ENCODE measurements around the gene CATSPER2.
A peak's percentile ranks its signal among the peaks of the same experiment; 100 is the strongest.
"Not testable (repeated sequence)": the region's sequence is repeated elsewhere in the genome, so short reads cannot be mapped to it uniquely, and the experiment has no call there.

Gene CATSPER2

DNA sequence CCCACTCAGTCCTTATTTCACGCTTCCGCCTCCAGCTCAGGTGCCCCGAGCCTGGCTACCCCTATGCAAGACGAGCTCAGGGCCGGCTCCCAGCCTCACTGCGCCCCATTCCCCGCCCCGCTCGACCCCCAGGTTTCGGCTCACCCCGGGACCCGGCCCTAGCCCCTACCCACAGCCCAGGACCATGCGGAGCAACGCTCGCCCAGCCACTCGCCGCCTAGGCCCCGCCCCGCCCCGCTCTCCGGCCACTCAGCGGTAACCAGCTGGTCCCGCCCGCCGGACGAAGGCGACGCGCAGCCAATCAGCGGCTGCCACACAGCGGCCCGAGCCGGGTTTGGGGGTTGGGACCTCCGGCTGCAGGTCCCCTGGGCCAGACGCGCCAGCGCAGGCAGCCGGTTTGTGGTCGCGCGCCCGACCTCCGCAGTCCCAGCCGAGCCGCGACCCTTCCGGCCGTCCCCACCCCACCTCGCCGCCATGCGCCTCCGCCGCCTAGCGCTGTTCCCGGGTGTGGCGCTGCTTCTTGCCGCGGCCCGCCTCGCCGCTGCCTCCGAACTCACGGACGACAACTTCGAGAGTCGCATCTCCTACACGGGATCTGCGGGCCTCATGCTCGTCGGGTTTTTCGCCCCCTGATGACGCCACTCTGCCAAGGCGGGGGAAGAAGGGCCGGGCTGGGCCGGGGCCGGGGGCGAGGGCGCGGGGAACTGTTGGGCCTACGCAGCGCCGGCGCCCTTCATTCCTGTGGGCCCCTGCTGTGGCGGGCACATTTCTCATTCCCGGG lies at the start of gene CATSPER2:
TSS of gene CATSPER2 (minus strand) at position 196 of the 781 bp plus-strand sequence. CDS start 783 bp downstream, outside the sequence.
- no peak for DNase-seq

DNA sequence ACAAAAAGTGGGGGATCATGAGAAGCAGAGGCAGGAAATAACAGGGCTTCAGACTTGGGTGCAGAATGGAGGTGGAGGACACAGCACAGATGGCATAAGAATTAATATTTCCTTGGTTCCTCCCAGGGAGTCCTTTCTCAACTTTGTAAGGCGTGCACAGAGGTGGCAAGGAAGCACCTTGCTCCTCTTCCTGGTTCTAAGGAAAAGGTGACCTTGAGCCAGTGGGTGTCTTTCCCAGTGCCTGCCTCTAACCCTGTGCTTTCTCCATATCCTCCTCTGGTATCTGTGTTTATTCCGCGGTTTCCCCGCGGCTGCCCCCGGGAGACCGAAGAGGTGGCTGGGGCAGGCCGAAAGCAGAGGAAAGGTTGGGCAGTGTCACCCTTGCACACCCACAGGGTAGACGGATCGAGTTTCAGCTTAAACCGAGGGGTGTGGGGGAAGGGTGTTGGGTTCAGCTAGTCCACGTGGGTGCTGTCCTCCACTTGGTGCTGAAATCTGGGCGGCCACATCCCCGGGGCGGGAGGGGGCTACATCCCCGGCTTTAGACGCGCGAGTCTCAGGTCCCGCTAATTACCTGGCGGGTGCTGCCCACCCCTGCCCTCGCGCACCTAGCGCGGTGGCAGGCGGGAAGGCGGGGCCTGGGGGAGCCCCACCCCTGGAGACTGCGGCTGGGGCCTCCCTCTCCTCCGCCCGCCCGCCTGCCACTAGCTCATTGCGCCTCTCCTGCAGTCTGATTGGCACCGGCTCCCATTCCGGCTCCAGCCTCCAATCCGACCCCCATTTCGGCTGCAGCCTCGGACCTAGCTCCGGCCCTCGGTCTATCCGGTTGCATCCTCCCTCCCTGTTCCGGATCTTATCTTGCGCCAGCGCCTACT lies 44.7 kb upstream of the CATSPER2 start, which contains the start of gene CKMT1A:
TSS of gene CKMT1A (plus strand) at position 712 of the 875 bp plus-strand sequence. CDS start 192 bp downstream, outside the sequence.
- not testable (repeated sequence) for DNase-seq

DNA sequence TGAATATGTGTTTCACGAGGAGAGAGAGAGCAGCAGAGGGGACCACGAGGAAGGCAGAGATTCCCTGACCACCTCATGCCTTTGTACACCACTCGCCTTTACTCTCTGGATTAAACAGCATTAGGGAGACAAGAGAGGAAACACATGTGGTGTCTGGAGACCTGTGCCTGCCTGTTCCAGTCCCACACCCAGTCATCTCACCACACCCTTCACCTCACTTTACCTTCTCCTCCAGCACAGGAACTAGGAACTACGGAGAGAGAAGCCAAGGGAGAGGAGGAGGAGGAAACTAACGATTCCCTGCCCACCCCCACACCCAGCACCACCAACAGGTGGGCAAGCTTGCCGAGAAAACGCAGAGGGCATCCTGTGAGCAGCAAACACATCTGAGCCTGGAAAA lies 44.0 kb upstream of the CATSPER2 start:
- DNase-seq: not testable (repeated sequence)

DNA sequence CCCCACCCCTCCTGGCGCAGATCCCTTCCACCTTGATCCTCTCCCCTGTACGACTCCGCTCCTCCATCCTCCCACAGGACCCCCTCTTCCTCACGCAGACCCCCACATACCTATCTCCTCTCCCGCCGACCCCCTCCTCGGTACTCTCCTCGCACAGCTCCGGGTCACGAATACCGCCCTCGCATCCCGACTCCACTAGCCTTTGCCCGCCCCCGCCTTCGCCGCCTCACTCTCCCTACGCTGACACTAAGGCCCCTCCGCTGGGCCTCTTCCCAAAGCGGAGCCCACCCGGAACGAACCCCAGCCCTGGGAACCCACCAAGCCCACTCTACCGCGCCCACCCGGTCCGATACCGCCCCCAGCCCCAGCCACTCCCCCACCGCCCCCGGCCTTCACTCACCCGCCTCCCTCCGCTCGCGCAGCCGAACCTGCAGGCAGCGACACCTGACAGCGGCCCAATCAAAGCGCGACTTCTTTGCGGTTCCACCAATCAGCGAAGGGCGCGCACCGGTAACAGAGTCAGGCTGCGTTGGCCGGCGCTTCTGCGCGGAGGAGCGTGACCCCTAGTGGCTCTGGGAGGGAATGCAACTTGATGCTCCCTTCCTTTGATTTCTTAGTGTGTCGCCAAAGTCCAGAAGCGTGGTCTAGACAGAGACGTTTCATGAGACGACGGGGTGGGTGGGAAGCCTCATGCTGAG lies 41.1 kb upstream of the CATSPER2 start:
- DNase-seq: not testable (repeated sequence)

DNA sequence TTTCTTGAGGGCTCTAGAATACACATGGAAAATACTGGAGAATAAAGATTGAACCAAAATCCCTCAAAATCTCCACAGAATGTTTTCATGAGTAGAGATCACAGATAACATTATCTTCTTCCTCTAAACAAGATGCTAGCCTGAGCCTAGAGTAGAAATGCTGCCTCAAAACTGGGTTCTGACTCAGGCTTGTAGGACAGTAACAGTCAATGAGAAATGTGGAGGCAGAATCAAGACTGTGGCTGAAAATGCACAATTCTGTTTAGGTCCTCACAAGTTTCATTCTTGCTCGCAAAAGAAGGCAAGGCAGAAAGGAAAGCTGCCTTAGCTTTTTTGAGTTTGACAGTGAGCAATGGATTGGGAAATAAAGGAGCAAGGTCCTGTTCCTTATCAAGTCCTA lies 25.5 kb upstream of the CATSPER2 start:
- not testable (repeated sequence) for DNase-seq

DNA sequence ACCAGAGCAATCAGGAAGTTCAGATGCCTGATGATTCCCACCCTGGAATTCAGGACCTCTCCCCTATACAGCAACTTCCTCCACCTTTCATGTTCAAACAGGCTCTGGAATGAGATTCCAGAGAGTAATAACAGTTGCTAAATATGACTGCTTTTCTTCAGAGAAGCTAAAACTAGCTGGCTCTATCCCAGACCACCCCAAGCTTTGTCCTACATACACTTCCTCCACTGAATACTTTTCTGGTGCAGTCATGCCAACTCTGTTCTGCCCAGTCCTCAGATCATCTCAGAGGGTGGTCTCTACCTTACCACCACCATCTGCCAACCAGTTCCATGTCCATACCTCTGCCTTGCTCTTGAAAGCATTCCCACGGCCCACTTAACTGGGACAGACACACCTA lies 17.5 kb upstream of the CATSPER2 start:
- not testable (repeated sequence) for DNase-seq

DNA sequence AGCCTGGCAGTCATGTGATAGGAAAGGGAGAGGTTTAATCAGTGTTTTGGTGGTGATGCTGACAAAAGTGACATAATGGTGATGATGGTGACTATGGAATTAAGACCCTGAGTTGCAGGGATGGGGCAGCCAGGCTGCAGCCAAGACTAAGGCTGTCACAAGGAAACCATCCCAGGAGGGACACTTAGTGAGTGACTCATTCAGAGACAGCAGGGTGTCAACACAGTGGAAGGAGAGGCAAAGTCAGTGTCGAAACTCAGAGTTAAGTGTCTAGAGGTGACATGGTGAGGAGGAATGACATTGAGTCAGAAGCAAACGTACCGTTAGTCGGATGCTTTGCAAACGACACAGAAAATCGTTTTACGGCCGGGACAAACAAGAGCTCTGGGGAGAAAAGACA lies 14.7 kb upstream of the CATSPER2 start:
- DNase-seq: not testable (repeated sequence)

DNA sequence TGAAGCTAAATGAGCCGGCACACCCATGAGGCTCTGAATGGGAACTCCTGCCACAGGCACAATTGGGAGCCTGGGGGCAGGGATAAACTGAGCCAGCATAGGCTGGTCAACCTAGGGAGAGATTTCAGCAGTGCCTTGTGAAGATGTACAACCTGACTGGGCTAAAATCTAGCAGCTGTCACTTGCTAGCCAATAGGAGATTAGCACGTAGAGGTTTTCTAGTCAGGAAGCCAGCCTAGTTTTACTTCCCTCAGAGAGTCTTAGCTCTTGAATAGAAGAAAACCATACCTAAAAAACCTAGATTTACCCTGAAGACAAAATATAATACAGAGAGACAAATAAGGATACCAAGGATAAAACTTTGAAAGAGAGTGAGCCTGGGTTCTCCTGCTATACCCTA lies 13.6 kb upstream of the CATSPER2 start:
- not testable (repeated sequence) for DNase-seq

DNA sequence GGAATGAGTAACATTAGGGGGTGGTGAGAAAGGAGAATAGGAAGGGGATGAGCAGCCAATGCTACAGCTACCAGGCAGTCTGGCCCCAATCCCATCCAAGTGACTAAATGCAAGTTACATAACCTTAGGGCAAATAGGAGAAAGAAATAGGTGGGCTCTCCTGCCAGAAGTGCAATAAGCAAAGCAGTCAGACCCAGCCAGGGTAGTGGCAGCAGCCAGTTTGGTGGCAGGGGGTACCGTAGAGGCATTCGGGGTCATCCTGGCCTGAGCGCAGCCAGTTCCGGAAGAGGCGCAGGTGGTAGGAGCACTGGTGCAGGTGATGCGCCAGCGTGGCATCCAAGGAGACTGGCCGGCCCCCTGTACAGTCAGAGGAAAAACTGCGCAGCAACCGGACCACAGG lies 11.1 kb upstream of the CATSPER2 start:
- DNase-seq: not testable (repeated sequence)

DNA sequence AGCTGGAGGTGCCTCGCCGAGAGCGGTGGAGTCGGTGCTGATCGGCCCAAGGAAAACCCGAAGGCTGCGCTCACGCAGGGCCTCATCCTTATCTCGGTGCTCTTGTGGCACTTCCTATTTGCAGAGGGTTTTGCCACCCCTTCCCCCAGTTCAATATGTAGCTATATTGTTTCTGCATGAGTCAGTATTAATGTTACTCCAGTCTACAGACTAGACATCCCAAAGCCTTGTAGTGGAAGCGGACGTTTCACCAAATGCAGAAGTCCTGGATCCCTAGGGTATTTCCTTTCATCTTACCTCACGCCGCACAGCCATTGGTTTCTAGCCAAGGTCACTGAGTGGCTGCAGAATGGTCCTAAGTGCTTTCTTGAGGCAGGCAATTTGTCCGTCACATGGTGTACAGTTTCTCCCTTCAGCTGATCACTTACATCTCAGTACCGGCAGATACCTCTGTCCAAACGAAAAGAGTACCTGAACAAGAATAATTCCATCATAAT lies 834 bp upstream of the CATSPER2 start:
- DNase-seq: not testable (repeated sequence)

DNA sequence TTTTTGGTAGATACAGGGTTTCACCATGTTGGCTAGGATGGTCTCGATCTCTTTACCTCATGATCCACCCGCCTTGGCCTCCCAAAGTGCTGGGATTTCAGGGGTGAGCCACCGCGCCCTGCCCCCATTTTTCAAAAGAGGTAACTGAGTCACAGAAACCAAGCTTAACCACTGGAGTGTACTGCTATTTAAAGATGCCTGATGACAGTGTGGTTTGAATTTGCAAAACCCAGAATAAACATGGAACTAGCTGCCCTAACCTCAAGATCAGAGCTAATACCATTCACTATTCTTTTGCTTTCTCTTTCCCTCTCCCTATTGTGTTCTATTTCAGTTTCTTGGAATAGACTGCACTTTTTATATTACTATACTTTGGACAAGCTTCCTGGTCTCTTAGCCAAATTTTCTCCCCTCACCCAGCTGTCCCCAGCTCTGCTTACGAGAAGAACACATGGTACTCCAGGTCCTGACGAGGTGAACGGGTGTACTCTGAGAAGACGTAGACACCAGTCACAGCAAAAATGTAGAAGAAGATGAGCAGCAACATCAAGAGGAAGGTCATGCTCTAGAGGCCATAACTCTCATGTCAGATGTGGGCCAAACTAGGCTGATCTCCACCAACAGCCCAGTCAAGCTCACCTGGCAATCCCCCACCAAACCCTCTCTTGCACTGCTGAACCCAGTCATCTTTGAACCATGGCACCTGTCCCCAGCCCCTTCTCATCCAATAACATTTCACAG lies 10.0 kb downstream of the CATSPER2 start:
- not testable (repeated sequence) for DNase-seq

DNA sequence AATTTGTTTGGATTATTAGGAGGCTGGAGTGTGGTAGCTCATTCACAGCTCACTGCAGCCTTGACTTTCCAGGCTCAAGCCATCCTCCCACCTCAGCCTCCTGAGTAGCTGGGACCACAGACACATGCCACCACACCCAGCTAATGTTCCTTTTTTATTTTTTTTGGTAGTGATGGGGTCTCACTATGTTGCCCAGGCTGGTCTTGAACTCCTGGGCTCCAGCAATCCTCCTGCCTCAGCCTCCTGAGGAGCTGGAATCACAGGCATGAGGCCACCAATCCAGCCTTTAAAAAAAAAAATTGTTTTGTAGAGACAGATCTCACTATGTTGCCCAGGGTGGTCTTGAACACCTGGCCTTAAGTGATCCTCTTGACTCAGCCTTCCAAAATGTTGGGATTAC lies 21.7 kb downstream of the CATSPER2 start:
- not testable (repeated sequence) for DNase-seq

DNA sequence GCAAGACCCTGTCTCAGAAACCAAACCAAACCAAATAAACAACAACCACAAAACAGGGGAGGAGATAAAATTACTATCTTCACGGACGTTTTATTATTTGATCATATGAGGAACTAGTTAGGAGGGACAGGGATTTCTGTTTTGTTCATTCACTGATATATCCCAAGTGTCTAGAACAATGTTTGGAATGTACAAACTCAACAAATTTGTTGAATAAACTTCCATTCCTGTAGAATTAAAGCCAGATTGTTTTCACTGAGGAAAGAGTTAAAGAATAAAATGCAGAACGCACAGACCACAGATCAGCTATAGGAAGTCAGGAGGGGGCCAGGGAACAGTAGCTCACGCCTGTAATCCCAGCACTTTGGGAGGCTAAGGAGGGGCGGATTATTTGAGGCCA lies 23.5 kb downstream of the CATSPER2 start:
- DNase-seq: no peak

DNA sequence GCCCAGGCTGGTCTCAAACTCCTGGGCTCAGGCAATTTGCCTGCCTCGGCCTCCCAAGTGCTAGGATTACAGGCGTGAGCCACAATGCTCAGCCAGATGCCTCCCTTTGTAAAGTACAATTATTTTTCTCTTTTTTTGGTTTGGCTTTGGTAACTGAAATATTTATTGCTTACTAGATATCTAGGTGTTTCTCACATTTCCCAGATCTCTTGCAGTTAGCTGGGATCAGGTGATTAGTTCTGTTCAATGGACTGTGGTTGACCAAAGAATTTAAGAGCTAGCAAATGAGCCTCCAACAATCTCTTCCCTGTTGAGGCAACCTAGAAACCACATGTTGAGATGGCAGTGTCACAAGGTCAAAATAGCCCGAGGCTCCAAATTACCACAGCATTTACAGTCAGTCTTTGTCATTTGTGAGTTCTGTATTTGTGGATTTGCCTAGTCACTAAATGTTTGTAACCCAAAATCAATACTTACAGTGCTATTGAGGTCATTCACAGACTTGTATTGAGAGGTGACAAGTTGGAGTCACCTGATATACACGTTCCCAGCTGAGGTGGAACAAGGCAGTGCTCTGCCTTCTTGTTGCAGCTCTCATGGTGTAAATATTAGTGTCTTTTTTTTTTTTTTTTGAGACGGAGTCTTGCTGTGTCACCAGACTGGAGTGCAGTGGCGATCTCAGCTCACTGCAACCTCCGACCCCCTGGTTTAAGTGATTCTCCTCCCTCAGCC lies 26.4 kb downstream of the CATSPER2 start:
- peak in 1 of 3 experiments; percentile 1 for DNase-seq

DNA sequence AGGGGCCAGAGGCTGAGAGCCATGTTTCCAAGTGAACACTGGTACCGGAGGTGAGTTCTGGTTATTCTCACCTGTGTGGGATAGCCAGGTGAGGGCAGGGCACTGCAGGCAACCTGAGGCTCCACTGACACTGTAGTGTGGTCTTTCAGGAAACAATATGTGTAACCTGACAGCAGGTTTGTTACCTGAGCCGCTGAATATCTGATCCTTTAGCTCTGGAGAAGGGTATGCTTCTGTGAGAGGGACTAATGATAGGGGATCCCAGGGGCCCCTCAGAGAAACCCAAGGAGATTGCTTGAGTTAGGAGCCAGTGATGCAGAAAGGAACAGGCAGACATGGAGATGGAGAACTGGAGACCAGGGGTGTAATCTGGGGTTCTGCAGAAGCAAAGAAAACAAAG lies 29.9 kb downstream of the CATSPER2 start, which contains the start of gene STRC:
TSS of gene STRC (minus strand) at position 101 of the 400 bp plus-strand sequence. CDS start at position 23, 78 bp downstream.
- DNase-seq: not testable (repeated sequence)

DNA sequence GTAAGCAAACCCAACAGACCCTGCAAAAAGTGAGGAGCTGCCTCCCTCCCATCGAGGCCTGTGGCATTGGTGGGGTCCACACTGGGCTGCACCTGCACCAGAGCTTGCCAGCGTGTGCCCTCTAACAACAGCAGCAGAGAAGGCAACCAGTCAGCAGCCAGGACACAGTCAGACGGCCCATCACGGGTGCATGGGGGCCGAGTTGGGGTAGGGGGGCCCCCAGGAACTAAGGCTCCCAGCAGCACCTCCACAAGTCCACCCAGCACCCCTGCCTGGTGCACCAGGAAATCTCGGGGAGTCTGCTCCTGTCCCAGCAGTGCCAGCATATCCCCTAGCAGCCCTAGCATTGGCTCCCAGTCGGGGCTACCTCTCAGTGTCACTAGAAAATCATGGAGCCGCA lies 30.9 kb downstream of the CATSPER2 start:
- DNase-seq: not testable (repeated sequence)

DNA sequence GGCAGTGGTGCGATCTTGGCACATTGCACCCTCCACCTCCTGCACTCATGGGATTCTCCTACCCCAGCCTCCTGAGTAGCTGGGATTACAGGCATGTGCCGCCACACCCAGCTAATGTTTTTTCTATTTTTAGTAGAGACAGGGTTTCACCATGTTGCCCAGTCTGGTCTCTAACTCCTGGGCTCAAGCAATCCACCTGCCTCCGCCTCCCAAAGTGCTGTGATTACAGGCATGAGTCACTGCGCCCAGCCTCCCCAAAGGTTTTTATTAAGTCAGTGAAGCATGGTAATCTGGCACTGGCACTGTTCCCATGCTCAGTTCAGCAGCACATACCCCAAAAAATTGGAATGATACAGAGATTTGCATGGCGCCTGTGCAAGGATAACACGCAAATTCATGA lies 46.4 kb downstream of the CATSPER2 start:
- DNase-seq: peak; percentile 2 to 21 (median 8)

DNA sequence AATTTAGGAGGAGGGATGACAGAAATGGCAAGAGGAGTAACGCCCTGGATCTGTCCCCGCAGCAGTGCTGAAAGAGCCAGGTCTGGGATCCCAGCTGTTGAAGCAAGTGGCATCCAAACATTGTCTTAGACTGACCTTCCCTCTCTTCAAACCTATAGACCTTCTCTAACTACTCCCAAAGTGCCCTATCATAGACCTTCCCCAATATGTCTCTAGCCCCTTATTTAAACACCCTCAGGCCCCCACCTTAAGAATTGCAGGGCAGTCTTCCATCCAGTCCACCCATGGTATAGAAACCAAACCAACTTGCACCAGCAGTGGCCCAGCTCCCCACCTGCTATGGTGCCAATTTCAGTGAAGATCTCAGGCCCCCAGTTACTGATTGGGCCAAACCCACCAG lies 48.4 kb downstream of the CATSPER2 start:
- DNase-seq: not testable (repeated sequence)

DNA sequence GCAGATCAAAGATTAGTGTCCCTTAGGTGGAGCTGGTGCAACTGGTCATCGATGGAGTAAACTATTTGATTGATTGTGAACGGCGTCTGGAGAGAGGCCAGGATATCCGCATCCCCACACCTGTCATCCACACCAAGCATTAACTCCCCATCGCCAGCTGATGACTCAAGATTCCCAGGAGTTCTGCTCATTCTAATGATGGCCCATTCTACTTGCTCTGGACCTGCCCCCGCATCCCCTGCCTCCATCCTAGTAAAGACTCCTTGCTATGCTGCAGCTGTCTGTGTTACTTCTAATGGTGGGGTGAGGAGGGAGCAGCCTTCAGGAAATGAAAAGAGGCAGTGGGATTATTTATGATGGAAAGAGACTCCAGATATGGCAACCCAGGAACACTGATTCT lies 49.5 kb downstream of the CATSPER2 start:
- not testable (repeated sequence) for DNase-seq

DNA sequence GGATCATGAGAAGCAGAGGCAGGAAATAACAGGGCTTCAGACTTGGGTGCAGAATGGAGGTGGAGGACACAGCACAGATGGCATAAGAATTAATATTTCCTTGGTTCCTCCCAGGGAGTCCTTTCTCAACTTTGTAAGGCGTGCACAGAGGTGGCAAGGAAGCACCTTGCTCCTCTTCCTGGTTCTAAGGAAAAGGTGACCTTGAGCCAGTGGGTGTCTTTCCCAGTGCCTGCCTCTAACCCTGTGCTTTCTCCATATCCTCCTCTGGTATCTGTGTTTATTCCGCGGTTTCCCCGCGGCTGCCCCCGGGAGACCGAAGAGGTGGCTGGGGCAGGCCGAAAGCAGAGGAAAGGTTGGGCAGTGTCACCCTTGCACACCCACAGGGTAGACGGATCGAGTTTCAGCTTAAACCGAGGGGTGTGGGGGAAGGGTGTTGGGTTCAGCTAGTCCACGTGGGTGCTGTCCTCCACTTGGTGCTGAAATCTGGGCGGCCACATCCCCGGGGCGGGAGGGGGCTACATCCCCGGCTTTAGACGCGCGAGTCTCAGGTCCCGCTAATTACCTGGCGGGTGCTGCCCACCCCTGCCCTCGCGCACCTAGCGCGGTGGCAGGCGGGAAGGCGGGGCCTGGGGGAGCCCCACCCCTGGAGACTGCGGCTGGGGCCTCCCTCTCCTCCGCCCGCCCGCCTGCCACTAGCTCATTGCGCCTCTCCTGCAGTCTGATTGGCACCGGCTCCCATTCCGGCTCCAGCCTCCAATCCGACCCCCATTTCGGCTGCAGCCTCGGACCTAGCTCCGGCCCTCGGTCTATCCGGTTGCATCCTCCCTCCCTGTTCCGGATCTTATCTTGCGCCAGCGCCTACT lies 55.1 kb downstream of the CATSPER2 start, which contains the start of gene CKMT1B:
TSS of gene CKMT1B (plus strand) at position 700 of the 863 bp plus-strand sequence. CDS start 192 bp downstream, outside the sequence.
- not testable (repeated sequence) for DNase-seq

All from NCI-H1417 (cell line).